HFF-Myc (cell line): ENCODE data around the gene AKAP17A.
"Not testable (repeated sequence)": the region's sequence is repeated elsewhere in the genome, so short reads cannot be mapped to it uniquely, and the experiment has no call there.

Experiments used
- DNase-seq: peaks from one replicate; pipeline ENCODE4 v3.0.0-alpha.2; 2011; ENCODE audit warnings: low read depth; ENCODE audit errors: extremely low read depth
- H3K4me3 ChIP-seq: replicated peaks from 2 replicates; pipeline ENCODE4 v1.5.1; 2011; ENCODE audit warnings: low read depth, mild to moderate bottlenecking, control low read depth, low read length
- TF ChIP-seq, protein P1 (sequence below): IDR thresholded peaks from 2 replicates; pipeline ENCODE4 v1.5.1; 2012; ENCODE audit warnings: mild to moderate bottlenecking, low read depth, low read length, control low read depth; ENCODE audit errors: missing control alignments

Gene AKAP17A

DNA sequence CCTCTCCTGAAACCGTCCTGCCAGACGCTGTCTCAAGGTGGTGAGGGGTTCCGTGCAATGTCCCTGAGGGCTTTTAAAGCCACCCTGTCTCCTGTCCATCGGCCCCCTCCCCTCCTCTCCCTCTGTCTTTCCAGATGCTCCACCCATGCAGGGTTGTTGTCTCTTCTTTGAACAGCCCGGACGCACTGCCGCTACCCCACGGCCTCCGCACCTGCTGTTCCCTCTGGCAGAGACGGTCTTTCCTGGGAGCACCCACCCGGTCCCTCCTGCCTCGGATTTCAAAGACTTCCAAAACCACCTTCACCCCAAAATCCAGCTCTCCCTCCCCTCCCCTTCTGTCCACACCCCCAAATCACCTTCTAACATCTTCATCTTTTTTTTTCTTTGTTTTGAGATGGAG, 19.3 kb downstream of the AKAP17A start:
- TF ChIP-seq, protein P1, sequence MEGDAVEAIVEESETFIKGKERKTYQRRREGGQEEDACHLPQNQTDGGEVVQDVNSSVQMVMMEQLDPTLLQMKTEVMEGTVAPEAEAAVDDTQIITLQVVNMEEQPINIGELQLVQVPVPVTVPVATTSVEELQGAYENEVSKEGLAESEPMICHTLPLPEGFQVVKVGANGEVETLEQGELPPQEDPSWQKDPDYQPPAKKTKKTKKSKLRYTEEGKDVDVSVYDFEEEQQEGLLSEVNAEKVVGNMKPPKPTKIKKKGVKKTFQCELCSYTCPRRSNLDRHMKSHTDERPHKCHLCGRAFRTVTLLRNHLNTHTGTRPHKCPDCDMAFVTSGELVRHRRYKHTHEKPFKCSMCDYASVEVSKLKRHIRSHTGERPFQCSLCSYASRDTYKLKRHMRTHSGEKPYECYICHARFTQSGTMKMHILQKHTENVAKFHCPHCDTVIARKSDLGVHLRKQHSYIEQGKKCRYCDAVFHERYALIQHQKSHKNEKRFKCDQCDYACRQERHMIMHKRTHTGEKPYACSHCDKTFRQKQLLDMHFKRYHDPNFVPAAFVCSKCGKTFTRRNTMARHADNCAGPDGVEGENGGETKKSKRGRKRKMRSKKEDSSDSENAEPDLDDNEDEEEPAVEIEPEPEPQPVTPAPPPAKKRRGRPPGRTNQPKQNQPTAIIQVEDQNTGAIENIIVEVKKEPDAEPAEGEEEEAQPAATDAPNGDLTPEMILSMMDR: no peak
- no peak for DNase-seq
- no peak overlapping the region for H3K4me3 ChIP-seq

- DNase-seq: no peak
- TF ChIP-seq, protein P1: no peak
- no peak overlapping the region for H3K4me3 ChIP-seq
These were observed 21.4 kb downstream of the AKAP17A start for GRCh38 chrX:1612641-1613286.

DNA sequence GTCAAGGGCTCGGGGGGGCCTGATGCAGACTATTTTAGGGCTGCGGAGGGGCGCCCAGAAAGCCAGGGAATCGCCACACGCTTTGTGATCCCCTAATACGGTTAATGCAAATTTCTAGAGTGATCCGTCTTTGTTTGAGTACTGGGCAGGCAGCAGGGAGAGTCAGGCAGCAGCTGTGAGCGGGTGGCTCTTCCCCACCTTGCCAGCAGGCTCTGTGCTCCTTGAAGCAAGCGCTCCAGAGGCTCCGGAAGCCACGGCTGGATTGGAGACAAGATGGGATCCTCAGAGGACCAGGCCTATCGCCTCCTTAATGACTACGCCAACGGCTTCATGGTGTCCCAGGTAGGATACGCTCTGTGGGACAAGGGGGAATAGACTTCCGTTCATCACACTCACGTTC, 23.5 kb downstream of the AKAP17A start, which contains the start of gene ASMT:
ASMT (plus strand) TSS at position 133 of the 400 bp plus-strand sequence; CDS start at position 274, 141 bp downstream.
- no peak within 1 kb of the TSS for H3K4me3 ChIP-seq
- TF ChIP-seq, protein P1: no peak
- DNase-seq: no peak

DNA sequence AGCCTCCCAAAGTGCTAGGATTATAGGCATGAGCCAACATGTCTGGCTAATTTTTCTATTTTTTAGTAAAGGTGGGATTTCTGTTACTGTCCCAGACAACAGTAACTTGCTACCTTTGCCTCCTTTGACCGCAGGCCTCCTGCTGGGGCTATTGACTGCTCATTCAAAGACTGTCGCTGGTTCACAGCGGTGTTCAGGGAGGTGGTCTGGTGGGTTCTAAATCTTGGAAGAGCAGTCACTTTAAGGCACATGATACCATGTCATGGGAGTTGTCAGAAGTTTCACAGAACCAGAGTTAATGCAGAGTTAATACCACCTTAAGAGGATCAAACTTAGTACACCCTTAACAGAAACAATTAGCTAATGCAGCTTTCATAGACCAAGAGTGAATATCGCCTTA, 27.3 kb downstream of the AKAP17A start:
- no peak overlapping the region for H3K4me3 ChIP-seq
- no peak for DNase-seq
- TF ChIP-seq, protein P1: no peak

DNA sequence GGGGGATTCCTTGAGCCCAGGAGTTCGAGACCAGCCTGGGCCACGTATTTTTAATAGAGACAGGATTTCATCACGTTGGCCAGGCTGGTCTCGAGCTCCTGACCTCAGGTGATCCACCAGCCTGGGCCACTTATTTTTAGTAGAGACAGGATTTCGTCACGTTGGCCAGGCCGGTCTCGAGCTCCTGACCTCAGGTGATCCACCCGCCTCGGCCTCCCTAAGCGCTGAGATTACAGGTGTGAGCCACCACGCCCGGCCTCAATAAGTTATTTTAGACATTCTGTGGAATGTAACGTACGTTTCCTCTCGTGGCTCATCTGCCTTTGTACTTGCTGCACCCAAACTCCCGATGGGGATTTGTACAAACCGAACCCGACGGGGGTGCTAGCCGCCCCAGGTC, 32.3 kb downstream of the AKAP17A start:
- no peak overlapping the region for H3K4me3 ChIP-seq
- no peak for DNase-seq
- TF ChIP-seq, protein P1: no peak

DNA sequence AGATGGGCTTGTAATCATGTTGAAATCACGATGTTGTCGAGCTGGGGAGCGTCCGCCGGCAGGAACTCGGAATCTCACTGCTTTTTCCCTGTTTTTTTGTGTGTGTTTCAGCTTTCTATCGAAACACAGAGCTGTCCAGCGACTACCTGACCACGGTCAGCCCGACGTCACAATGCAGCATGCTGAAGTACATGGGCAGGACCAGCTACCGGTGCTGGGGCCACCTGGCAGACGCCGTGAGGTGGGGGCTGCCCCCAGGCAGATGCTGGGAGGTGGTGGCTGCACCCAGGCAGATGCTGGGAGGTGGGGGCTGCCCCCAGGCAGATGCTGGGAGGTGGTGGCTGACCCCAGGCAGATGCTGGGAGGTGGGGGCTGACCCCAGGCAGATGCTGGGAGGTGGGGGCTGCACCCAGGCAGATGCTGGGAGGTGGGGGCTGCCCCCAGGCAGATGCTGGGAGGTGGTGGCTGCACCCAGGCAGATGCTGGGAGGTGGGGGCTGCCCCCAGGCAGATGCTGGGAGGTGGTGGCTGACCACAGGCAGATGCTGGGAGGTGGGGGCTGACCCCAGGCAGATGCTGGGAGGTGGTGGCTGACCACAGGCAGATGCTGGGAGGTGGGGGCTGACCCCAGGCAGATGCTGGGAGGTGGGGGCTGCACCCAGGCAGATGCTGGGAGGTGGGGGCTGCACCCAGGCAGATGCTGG, 32.9 kb downstream of the AKAP17A start:
- H3K4me3 ChIP-seq, DNase-seq: not testable (repeated sequence)

DNA sequence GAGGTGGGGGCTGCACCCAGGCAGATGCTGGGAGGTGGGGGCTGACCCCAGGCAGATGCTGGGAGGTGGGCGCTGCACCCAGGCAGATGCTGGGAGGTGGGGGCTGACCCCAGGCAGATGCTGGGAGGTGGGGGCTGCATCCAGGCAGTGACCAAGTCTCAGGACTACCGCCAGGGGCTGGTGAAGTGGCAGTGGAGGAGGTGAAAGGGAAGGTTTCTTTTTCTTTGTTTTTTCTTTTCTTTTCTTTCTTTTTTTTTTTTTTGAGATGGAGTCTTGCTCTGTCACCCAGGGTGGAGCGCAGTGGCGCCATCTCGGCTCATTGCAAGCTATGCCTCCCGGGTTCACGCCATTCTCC, 33.4 kb downstream of the AKAP17A start:
- DNase-seq, H3K4me3 ChIP-seq: not testable (repeated sequence)

DNA sequence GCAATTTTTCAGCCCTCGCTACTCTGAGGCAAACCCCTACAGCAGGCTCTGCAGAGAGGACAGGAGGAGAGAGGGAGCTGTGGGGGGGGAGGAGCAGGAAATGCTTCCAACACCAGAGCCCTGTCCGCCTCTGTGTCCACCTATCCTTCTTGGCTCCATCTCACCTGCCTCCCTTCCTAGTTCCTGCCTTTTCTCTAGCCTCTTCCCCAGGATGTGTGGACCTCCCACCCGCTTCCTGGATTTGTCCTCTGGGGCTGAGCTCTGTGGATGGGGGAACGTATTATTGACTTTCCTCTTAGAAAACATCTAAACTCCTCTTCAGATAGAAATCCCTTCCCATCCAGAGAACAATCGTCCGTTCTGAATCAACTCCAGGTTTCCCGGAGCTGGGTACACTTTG, 37.8 kb downstream of the AKAP17A start:
- DNase-seq: no peak
- TF ChIP-seq, protein P1: no peak
- no peak overlapping the region for H3K4me3 ChIP-seq
